ENCODE data around the gene SBF2.

Gene SBF2

GRCh38 chr11:9821008-9821752 lies 472.8 kb downstream of the SBF2 start:
- Histone ChIP-seq H3K4me1 (ENCODE audit: insufficient read depth, low read length) (no peaks in the 10 kb centered on the region), H3K36me3 (ENCODE audit: insufficient read depth, low read length) (no peaks in the 10 kb centered on the region; the same call in 1 of the 2 replicates), H3K27ac (ENCODE audit: low read length) (no peak overlapping the region), H4K20me1 (ENCODE audit: insufficient read depth, low read length) (no peaks in the 10 kb centered on the region), H3K4me2 (ENCODE audit: insufficient read depth, low read length) (no peak overlapping the region), H3K4me3 (ENCODE audit: low read depth in 1 of 2, low read length in 2 of 2) (no peak overlapping the region), H3K27me3 (ENCODE audit: insufficient read depth, low read length, poor library complexity) (no peaks in the 10 kb centered on the region), H2AFZ (ENCODE audit: low read depth, low read length) (no peak overlapping the region), H3K9ac (ENCODE audit: low read depth, low read length) (no peak overlapping the region), H3K79me2 (ENCODE audit: insufficient read depth, low read length) (no peaks in the 10 kb centered on the region), H3K9me3 (ENCODE audit: insufficient read depth, low read length, severe bottlenecking) (no peaks in the 10 kb centered on the region)
- ATAC-seq (ENCODE audit: insufficient read depth, low read depth) (no peak), DNase-seq (no peak)
- TF ChIP-seq CTCF (IDR thresholded peaks at IDR 0.05; ENCODE audit: borderline replicate concordance, extremely low read depth, low read length, poor library complexity, severe bottlenecking) = no peak
- no peak for TF ChIP-seq EZH2 (IDR thresholded peaks at IDR 0.05; ENCODE audit: borderline replicate concordance, low read depth, low read length, severe bottlenecking)

GRCh38 chr11:9820260-9820659 lies 473.8 kb downstream of the SBF2 start:
- H3K4me2 ChIP-seq (ENCODE audit: insufficient read depth, low read length) = no peak overlapping the region
- no peak overlapping the region for H3K27ac ChIP-seq (ENCODE audit: low read length)
- H2AFZ ChIP-seq (ENCODE audit: low read depth, low read length) = no peak overlapping the region
- H3K9ac ChIP-seq (ENCODE audit: low read depth, low read length) = no peak overlapping the region
- H4K20me1 ChIP-seq (ENCODE audit: insufficient read depth, low read length) = no peaks in the 10 kb centered on the region
- H3K79me2 ChIP-seq (ENCODE audit: insufficient read depth, low read length) = no peaks in the 10 kb centered on the region
- H3K4me3 ChIP-seq (ENCODE audit: low read depth in 1 of 2, low read length in 2 of 2) = no peak overlapping the region
- DNase-seq (no peak), ATAC-seq (ENCODE audit: insufficient read depth, low read depth) (no peak)
- no peaks in the 10 kb centered on the region for H3K27me3 ChIP-seq (ENCODE audit: insufficient read depth, low read length, poor library complexity)
- no peaks in the 10 kb centered on the region; the same call in 1 of the 2 replicates for H3K36me3 ChIP-seq (ENCODE audit: insufficient read depth, low read length)
- TF ChIP-seq EZH2 (IDR thresholded peaks at IDR 0.05; ENCODE audit: borderline replicate concordance, low read depth, low read length, severe bottlenecking) (no peak), CTCF (IDR thresholded peaks at IDR 0.05; ENCODE audit: borderline replicate concordance, extremely low read depth, low read length, poor library complexity, severe bottlenecking) (no peak)
- no peaks in the 10 kb centered on the region for H3K9me3 ChIP-seq (ENCODE audit: insufficient read depth, low read length, severe bottlenecking)
- no peaks in the 10 kb centered on the region for H3K4me1 ChIP-seq (ENCODE audit: insufficient read depth, low read length)

GRCh38 chr11:9817191-9817590 lies 476.8 kb downstream of the SBF2 start:
- Histone ChIP-seq H4K20me1 (ENCODE audit: insufficient read depth, low read length) (no peaks in the 10 kb centered on the region), H3K79me2 (ENCODE audit: insufficient read depth, low read length) (no peaks in the 10 kb centered on the region), H3K9ac (ENCODE audit: low read depth, low read length) (no peak overlapping the region), H3K27me3 (ENCODE audit: insufficient read depth, low read length, poor library complexity) (no peaks in the 10 kb centered on the region), H3K9me3 (ENCODE audit: insufficient read depth, low read length, severe bottlenecking) (no peaks in the 10 kb centered on the region), H2AFZ (ENCODE audit: low read depth, low read length) (no peak overlapping the region), H3K4me2 (ENCODE audit: insufficient read depth, low read length) (no peak overlapping the region), H3K36me3 (ENCODE audit: insufficient read depth, low read length) (peaks cover 6% of the 10 kb centered on the region; the same call in 1 of the 2 replicates), H3K4me1 (ENCODE audit: insufficient read depth, low read length) (no peaks in the 10 kb centered on the region), H3K4me3 (ENCODE audit: low read depth in 1 of 2, low read length in 2 of 2) (no peak overlapping the region), H3K27ac (ENCODE audit: low read length) (no peak overlapping the region)
- no peak for ATAC-seq (ENCODE audit: insufficient read depth, low read depth)
- TF ChIP-seq EZH2 (IDR thresholded peaks at IDR 0.05; ENCODE audit: borderline replicate concordance, low read depth, low read length, severe bottlenecking) (no peak), CTCF (IDR thresholded peaks at IDR 0.05; ENCODE audit: borderline replicate concordance, extremely low read depth, low read length, poor library complexity, severe bottlenecking) (no peak)
- DNase-seq = no peak
